ENCODE data around the gene LRRC1.
A peak's percentile ranks its signal among the peaks of the same experiment; 100 is the strongest.

The LRRC1 gene

DNA sequence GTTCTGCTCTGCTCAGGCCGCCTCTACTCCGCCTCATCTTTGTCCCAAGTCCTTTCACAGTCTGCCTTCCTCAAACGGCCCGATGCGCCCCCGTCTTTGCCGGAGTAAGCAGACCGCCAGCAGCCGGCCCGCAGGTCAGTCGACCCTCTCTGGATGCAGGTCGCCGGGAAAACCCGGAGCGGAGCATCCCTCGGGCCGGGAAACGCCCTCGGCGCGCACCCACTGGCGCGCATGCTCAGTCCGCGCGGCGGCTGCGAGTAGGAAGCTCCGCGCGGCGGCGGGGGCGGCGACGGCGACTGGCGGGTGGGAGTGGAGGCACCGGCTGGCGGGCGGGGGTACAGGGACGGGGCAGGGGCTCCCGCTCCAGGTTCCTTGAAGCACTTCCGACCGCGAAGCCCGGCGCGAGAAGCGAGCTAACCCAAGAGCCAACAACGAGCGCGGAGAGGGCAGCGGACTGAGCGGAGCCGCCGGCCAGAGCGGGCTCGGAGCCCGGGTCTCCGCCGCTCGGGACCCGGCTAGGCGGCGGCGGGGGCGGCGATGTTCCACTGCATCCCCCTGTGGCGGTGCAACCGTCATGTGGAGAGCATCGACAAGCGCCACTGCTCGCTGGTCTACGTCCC, at the start of gene LRRC1:
Gene LRRC1 (plus strand): TSS at position 286 of the 620 bp plus-strand sequence. CDS start 252 bp downstream, at position 538.
- peak within 1 kb of the TSS; percentile 61 for H3K27ac ChIP-seq
- TF ChIP-seq ZFX (IDR thresholded peaks at IDR 0.05): no peak
- no peak for TF ChIP-seq CTCF (conservative IDR thresholded peaks at IDR 0.05)

DNA sequence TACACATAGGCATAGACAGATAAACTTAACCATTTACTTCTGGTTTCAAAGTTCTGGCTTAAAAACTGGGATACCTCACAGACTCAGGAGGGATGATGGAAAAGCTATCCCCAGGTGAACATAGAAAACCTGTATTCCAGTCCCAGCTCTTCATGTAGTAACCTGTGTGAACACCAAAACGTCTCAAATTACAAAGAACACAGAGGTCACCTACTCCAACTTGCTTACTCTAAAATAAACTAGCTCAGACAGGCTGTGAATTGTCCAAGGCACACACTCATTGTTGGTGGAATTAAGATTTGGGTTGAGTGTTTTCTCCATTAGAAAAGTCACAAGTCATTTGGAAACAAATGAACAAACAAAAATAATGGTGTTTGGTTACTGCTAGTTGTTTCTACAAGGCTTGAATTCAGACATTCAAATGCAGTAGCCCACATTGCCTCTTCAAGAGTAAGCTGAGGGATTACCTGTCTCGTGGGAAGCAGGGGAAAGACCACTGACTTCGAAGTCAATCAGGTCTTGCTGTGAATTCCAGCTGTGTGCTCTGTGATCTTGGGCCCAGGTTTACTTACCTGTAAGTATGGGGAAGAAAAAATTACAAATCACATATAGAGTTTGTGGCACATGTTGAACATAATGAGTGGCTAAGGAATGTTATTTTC, 48.2 kb upstream of the LRRC1 start:
- no peak overlapping the region; the same call in 1 of the 2 replicates for H3K27ac ChIP-seq
- TF ChIP-seq CTCF (conservative IDR thresholded peaks at IDR 0.05) (no peak), ZFX (IDR thresholded peaks at IDR 0.05) (no peak)

- TF ChIP-seq ZFX (IDR thresholded peaks at IDR 0.05) (no peak), CTCF (conservative IDR thresholded peaks at IDR 0.05) (no peak)
- no peak overlapping the region for H3K27ac ChIP-seq
Observed at GRCh38 chr6:53750052-53750650, 44.7 kb upstream of the LRRC1 start.

- no peak for TF ChIP-seq ZFX (IDR thresholded peaks at IDR 0.05)
- H3K27ac ChIP-seq: no peak overlapping the region
Observed at GRCh38 chr6:53751417-53751816, 43.4 kb upstream of the LRRC1 start.

DNA sequence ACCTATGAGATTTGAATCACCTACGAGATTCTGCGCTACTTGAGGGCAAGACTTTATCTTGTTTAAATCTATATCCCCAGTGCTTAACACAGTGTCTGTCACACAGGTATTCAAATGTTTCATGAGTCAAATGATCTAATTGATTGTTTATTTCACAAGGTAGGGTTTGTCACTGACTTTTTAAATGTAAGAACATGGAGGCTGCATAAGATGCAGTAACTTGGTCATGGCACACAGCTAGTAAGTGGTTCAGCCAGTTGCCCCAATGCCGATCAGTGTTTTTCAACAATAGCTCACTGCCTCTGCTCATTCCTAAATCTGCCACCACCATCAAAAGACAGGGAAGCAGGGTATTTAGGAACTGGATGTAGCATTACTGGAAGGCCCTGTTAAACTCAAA, 42.4 kb upstream of the LRRC1 start:
- TF ChIP-seq ZFX (IDR thresholded peaks at IDR 0.05): no peak
- no peak for TF ChIP-seq CTCF (conservative IDR thresholded peaks at IDR 0.05)
- no peak overlapping the region for H3K27ac ChIP-seq

GRCh38 chr6:53752856-53753255, 41.9 kb upstream of the LRRC1 start:
- TF ChIP-seq CTCF (conservative IDR thresholded peaks at IDR 0.05) (no peak), ZFX (IDR thresholded peaks at IDR 0.05) (no peak)
- H3K27ac ChIP-seq: no peak overlapping the region

DNA sequence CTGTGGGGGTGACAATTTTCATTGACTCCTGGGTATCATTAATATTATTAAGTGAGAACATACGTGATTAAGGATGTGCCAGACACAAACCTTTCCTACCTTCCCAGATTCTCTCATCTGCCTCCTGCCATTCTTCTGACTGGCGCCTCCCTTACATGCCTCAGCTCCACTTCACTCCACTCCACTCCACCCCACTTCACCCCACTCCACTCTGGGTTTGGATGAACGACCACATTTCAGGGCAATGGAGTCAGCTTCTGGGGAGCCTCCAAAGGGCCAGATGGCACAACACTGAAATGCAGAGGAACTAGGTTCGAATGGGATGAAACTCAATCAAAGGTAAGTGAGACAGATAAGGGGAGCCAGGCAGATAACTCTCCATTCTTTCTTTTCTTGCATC, 40.5 kb upstream of the LRRC1 start:
- TF ChIP-seq ZFX (IDR thresholded peaks at IDR 0.05) (no peak), CTCF (conservative IDR thresholded peaks at IDR 0.05) (no peak)
- H3K27ac ChIP-seq: no peak overlapping the region

All from C4-2B (cell line).